Stimulated activated naive CD4-positive, alpha-beta T cell treated with Interleukin-2 at 50 U/mL for 16 hours (primary cell): Measurements from ENCODE around the gene RFC3.
"Not testable (repeated sequence)": the region's sequence is repeated elsewhere in the genome, so short reads cannot be mapped to it uniquely, and the experiment has no call there.

ENCODE experiments used
- DNase-seq: peaks from one replicate; lab custom pipeline; 2025; lab: John Stamatoyannopoulos, UW

The RFC3 gene

DNA sequence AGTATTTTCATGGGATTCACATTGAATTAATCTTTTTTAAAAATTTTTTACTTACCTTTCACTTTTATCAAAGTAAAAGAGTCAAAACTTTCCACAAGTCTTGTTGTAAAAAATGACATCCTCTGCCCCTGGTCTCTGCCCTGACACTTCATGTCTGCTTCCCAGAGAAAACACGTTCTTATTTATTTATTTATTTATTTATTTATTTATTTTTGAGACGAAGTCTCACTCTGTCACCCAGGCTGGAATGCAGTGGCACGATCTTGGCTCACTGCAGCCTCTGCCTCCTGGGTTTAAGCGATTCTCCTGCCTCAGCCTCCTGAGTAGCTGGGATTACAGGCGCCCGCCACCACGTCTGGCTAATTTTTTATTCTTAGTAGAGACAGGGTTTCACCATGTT is 5.1 kb upstream of the RFC3 start:
- not testable (repeated sequence) for DNase-seq

DNA sequence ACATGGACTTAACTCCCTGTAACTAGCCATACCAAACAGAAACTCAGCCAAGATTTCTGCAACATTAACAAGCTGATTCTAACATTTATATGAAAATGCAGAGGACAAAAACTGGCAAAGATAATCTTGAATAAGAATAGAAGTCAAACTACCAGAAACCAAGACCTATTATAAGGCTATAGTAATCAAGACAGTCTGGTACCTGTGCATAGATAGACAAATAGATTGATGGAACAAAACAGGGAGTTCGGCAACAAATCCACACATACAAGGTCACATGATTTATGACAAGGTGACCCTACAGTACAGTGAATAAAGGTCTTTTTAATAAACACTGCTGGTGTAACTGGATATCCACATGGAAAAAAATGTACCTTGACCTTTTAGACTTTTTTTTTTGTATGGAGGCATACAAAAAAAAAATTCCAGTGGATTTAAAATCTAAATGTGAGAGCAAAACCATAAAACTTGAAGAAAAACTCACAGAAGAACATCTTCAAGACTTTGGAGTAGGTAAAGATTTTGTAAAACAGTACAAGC is 2.9 kb upstream of the RFC3 start:
- no peak for DNase-seq

GRCh38 chr13:33816912-33817311 is 1.0 kb upstream of the RFC3 start:
- no peak for DNase-seq

GRCh38 chr13:33817513-33817900 is 442 bp upstream of the RFC3 start:
- no peak for DNase-seq

DNA sequence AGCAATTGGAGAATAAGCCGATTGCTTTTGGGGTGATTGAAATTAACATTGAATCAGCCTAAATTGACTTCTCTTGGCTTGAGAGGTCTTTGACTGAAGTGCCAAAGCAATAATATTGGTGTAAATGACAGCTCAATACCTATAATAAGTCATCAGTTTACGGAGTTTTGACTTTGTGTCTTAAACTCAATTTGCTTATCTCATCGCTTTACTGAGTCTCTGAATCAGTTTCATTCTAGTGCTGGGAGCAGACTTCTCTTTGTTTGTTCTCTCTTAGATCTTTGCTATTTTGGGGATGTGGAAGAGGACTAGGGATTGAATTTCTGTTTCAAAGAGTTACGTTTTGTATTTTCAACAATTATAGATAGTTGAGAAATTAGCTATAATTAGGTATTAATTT is 7.1 kb downstream of the RFC3 start:
- no peak for DNase-seq

GRCh38 chr13:33827139-33827538 is 9.2 kb downstream of the RFC3 start:
- DNase-seq = no peak

- DNase-seq = no peak
Observed at GRCh38 chr13:33828431-33829129, 10.6 kb downstream of the RFC3 start.

GRCh38 chr13:33832872-33833271 is 14.9 kb downstream of the RFC3 start:
- no peak for DNase-seq

- DNase-seq = no peak
Observed at GRCh38 chr13:33838647-33839046, 20.7 kb downstream of the RFC3 start.

DNA sequence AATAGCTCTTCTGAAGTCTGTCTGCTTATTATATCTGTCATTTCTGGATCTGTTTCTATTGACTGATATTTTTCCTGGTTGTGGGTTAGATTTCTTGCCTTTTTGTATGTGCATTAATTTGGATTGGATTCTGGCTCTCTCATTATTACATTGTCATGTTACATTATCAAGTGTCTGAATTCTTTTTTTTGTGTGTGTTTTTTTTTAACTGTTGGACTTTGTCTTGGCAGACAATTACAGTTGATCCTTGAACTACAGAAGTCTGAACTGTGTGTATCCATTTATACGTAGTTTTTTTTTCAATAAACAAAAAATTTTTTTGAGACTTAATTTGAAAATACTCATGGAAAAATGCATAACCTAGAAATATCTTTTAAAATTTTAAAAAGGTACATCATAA is 22.5 kb downstream of the RFC3 start:
- no peak for DNase-seq

DNA sequence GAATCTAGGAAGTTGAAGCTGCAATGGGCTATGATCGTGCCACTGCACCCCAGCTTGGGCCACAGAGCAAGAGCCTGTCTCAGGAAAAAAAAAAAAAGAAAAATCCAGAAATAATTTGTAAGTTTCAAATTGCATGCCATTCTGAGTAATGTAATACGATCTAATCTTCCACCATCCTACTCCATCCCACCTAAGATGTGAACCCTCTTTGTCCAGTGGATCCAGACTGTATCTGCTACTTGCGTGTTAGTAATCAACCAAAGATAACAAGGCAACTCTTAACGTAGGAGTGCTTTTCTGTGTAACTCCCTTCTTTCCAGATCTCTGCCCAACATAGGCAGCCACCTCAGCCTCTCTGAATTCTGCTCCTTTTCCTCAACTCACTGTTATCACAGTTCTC is 24.3 kb downstream of the RFC3 start:
- no peak for DNase-seq

DNA sequence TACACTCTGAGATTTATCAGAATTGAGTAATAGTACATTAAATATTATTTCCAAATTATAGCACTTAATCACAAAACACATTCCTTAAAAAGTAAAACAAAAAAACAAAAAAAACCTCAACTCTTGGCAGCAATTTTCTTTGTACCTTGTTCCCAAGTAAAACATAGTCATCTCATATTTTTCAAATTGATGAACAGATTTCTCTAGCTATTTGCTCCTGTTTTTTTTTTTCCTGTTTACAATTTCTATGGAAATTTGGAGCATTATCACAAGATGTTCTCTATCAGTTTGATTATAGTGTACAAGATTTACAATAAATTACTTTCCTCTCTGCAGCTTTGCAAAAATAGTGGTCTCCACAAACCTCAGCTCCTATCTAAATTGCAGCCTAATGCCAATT is 25.0 kb downstream of the RFC3 start:
- DNase-seq = no peak

DNA sequence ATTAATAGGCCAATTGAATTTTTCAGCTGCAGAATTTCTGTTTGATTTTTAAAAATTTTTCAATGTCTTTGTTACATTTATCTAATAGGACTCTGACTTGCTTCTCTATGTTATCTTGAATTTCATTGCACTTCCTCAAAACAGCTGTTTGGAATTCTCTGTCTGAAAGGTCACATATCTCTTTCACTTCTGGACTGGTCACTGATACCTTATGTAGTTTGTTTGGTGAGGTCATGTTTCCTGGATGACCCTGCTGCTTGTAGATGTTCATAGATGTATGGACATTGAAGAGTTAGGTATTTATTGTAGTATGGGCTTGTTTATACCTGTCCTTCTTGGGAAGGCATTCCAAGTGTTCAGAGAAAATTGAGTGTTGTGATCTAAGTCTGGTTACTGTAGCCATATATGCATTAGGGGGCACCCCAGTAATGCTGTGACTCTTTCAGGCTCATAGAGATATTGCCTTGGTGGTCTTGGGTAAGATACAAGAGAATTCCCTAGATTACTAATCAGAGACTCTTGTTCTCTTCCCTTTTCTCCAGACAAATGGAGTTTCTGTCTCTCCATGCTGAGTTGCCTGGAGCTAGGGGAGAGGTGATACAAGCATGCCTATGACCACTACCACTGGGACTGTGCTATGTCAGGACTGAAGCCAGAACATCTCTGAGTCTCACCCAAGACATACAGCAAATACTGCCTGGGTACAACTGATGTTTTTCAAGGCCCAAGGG is 27.8 kb downstream of the RFC3 start:
- DNase-seq = no peak

- DNase-seq = no peak
Observed at GRCh38 chr13:33846303-33847062, 28.5 kb downstream of the RFC3 start.

GRCh38 chr13:33849211-33849610 is 31.3 kb downstream of the RFC3 start:
- DNase-seq = no peak

DNA sequence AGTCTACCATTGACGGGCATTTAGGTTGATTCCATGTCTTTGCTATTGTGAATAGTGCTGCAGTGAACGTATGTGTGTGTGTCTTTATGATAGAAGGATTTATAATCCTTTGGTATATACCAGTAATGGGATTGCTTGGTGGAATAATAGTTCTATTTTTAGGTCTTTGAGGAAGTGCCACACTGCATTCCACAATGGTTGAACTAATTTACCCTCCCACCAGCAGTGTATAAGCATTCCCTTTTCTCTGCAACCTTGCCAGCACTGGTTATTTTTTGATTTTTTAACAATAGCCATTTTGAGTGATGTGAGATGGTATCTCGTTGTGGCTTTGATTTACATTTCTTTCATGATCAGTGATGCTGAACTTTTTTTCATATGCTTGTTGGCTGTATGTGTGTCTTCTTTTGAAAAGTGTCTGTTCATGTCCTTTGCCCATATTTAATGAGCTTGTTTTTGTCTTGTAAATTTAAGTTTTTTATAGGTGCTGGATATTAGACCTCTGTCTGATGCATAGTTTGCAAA is 37.5 kb downstream of the RFC3 start:
- no peak for DNase-seq

DNA sequence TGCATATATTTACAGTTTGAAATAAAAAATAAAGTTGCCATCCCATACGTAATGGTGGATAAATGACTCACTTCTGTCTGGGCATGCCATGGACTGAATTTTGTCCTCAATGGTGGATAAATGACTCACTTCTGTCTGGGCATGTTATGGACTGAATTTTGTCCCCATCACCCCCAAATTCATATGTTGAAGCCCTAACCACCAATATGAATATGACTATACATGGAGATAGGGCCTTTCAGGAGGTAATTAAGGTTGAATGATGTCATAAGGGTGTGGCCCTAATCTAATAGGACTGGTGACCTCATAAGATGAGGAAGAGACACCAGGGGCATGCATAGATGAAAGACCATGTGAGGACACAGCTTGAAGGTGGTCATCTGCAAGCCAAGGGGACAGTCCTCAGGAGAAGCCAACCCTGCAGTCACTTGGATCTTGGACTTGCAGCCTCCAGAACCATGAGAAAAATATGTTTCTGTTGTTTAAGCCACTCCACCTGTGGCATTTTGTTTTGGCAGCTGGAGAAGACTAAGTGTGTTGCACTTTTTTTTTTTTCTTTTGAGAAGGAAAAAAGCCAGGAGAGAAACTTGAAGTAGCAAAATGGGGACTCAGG is 41.8 kb downstream of the RFC3 start:
- DNase-seq = no peak

GRCh38 chr13:33860526-33860925 is 42.6 kb downstream of the RFC3 start:
- DNase-seq = no peak

DNA sequence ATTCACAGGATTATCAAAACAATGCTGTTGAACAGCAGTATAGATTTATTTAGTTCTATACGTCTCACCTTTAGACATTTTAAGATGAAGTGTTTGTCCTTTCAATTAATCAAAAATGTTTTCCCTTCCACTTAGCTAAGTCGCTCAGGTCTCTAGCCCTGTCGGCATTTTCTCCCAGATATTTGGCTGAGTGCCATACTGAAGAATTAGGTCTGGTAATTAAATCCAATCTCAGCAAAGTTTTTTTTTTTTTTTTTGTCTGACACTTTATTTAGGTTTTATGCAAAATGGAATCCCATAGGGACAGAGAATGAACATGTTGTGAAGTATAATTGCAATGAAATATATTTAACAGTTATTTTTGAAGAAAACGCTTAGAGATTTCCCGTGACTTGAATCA is 44.1 kb downstream of the RFC3 start:
- no peak for DNase-seq

DNA sequence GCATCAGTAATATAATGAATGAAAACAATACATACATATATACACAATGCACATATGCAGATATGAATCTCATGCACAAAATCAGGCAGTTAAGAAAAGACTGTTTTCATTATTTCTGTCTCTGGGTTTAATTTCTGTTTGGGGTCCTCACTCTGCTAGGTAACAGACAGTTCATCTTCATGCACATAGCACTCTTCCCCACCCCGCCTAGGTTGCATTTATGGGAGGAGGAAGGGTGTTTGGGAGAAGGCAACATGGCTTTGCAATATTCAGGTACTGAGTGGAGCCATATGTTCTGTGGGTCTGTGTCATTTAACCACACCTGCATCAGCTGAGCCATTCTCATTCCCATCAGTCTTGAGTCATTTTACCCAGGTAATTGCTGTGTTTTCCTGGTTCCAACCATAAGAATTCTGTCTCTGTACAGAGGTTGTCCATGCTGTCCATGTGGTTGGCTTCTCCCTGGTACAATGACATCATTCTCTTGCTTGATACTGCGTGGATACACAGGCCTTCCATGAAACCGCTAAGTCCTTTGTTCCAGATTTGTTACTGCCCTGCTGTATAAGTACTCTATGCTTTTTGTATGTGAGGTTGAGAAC is 45.3 kb downstream of the RFC3 start:
- no peak for DNase-seq

GRCh38 chr13:33865945-33866344 is 48.0 kb downstream of the RFC3 start:
- no peak for DNase-seq

- DNase-seq = no peak
Observed at GRCh38 chr13:33867472-33867871, 49.5 kb downstream of the RFC3 start.
